ENCODE measurements around the gene RNF10.

Gene RNF10

DNA sequence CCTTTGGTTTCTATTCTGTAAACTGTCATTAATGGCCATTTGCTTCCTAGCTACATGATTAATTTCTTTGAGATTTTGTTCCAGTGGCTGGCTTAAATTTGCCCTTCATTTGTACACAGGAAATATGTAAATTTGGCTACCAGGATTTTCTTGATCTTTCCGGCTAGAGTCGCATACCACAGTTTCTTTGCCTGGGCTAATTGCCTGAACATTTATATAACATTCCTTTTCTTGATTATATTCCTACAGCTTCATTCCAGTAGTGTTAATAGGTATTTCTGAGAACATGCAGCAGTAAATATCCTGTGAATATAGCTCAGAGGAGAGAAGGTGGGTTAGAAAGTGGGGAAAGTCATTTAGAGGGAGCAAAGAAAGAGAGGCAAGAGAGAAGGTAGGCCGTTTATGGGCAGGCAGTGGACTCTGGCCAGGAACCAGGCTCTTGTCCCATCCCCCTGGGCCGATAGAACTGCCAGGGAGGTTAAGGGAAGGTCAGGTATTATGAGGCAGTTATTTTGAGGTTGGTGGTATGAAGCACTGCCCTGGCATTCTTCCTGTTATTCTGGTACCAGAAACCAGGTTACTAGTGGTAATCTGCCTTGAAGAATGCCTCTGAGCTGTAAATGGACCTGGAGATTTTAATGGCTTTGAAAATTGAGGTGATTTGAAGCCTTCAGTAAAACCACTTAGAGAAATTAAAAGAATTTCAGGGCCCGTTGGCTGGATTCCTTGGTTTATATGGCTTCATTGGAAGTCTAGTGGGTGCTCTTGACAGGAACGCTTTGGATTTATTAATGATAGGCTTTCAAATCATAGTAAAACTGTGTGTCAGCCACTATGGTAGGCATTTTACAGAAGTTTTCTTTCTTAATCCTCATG, 4.4 kb downstream of the RNF10 start:
- TF ChIP-seq CTCF (IDR thresholded peaks at IDR 0.05; ENCODE audit: extremely low read depth, missing control alignments), result no peak
- no peak for DNase-seq (ENCODE audit: low spot score)

DNA sequence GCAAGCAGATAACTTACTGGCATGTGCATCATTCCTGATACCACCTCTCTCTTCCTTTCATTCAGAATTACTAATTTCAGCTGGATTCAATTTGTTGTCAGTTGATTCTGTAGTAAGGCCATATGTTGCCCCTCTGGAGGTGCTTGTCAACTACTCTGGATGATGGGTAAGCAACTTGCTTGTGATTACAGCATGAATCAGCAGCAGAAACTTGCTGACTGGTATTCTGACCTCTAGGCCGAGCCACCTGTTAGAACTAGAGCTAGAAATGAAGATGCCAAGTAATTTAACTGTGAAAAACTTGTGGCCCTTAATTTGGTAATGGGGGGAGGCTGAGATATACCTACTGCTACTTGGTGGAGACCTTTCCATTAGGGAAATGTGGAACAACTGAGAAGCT, 5.1 kb downstream of the RNF10 start:
- no peak for DNase-seq (ENCODE audit: low spot score)

DNA sequence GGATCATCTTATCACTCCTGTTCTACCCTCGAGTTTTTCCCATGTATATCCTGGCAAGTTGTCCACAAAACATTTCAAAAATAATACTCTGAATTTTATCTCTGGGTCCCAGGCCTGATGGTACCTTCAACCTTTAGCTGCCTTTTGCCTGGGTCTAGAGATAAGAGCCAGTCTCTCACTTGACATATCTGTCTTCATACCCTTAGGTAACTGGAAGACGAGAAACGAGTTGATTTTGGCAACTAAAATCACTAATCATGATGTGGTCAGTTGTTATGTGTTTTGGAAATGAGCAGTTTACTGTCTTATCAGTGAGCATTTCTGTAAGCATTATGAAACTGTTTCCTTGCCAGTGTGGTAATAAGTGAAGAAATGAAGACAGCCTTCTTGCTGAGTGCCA, 6.3 kb downstream of the RNF10 start:
- TF ChIP-seq CTCF (IDR thresholded peaks at IDR 0.05; ENCODE audit: extremely low read depth, missing control alignments), result no peak
- no peak for DNase-seq (ENCODE audit: low spot score)

More for the DNA sequence above, 5.1 kb downstream of the RNF10 start:
- no peak for TF ChIP-seq CTCF (IDR thresholded peaks at IDR 0.05; ENCODE audit: extremely low read depth, missing control alignments)

DNA sequence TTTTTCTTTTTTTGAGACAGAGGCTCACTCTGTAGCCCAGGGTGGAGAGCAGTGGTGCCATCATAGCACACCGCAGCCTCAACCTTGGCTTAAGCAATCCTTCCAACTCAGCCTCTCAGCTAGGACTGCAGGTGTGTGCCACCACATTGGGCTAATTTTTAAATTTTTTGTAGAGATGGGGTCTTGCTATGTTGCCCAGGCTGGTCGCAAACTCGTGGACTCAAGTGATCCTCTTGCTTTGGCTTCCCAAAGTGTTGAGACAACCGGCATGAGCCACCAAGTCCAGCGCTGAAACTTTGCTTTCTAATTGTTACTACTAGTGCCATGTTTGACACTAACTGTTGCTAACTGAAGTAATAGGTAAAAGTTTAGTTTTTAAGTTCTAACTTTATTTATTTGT, 8.0 kb downstream of the RNF10 start:
- TF ChIP-seq CTCF (IDR thresholded peaks at IDR 0.05; ENCODE audit: extremely low read depth, missing control alignments), result no peak
- DNase-seq (ENCODE audit: low spot score), result no peak

DNA sequence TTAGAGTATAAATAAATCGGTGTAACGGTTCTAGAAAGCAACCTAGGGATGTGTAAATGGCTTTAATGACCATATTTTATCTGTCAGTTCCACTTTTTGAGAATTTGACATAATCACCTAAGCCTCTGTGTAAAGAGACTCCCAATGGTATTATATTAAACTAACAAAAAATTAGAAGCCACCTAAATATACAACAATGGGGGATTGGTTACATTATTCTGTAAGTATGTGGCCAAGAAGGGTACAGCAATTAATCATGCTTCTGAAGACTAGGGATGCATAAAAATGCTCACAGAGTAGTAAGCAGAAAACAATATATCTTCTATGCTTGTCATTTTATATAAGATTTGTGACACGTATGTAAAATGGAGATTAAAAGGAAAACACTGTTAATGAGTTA, 10.5 kb downstream of the RNF10 start:
- TF ChIP-seq CTCF (IDR thresholded peaks at IDR 0.05; ENCODE audit: extremely low read depth, missing control alignments), result no peak
- no peak for DNase-seq (ENCODE audit: low spot score)

DNA sequence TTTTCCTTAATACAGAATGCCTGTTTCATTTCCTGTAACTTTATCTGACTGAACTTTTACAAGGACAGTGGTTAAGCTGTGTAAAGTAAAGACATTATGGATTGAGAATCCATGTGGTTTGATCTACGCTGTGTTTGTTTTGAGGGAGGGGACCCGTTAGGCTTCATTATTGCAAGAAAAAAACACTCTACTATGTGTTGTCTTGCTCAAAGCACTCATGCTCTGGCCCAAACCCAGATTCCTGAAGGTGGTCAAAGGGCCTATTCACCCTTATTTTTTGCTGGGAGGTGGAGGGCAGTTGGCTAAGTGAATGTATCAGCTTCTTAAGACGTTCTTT, 11.9 kb downstream of the RNF10 start:
- DNase-seq (ENCODE audit: low spot score), result no peak
- TF ChIP-seq CTCF (IDR thresholded peaks at IDR 0.05; ENCODE audit: extremely low read depth, missing control alignments), result no peak

DNA sequence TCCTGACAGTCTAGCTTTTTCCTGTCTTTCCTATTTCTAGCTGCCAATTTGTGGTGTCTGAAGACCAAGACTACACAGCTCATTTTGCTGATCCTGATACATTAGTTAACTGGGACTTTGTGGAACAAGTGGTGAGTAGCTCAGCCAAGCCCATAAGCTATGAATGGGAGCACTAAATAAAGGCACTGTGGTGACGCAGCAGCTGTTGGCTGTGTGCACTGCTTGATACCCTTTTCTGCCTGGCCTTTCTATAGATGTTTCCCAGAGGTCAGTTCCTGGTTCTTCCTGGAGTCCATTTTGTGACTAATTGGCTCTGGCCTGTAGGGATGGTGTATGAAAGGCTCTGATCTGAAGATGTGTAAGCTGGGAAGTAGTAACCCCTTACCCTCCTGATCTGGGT, 20.5 kb downstream of the RNF10 start:
- TF ChIP-seq CTCF (IDR thresholded peaks at IDR 0.05; ENCODE audit: extremely low read depth, missing control alignments), result no peak
- DNase-seq (ENCODE audit: low spot score), result no peak
